HTERT RPE-1 (cell line): ENCODE results near the gene VWC2L.

Source experiments
- in situ Hi-C: fragments of 300-500 bp; cut with MboI; formaldehyde crosslinking; loops from 4 replicates; pipeline ENCODE4 v1.14.3; 2020; ENCODE audit warnings: low sequenced_read_pairs

VWC2L gene

GRCh38 chr2:214465363-214466146 is 54.7 kb downstream of the VWC2L start:
- in situ Hi-C loops = no loop called here

GRCh38 chr2:214469728-214470127 is 58.9 kb downstream of the VWC2L start:
- in situ Hi-C loops = no loop called here

GRCh38 chr2:214471382-214471781 is 60.5 kb downstream of the VWC2L start:
- in situ Hi-C loops = no loop called here

GRCh38 chr2:214471990-214472389 is 61.1 kb downstream of the VWC2L start:
- in situ Hi-C loops = no loop called here

GRCh38 chr2:214477305-214477704 is 66.5 kb downstream of the VWC2L start:
- in situ Hi-C loops = no loop called here

- in situ Hi-C loops = no loop called here
Measured at GRCh38 chr2:214481204-214481603, 70.3 kb downstream of the VWC2L start.

GRCh38 chr2:214482728-214483127 is 71.9 kb downstream of the VWC2L start:
- in situ Hi-C loops = no loop called here

- in situ Hi-C loops = no loop called here
Measured at GRCh38 chr2:214484239-214484638, 73.4 kb downstream of the VWC2L start.

GRCh38 chr2:214484701-214485100 is 73.8 kb downstream of the VWC2L start:
- in situ Hi-C loops = no loop called here

- in situ Hi-C loops = no loop called here
Measured at GRCh38 chr2:214489181-214489580, 78.3 kb downstream of the VWC2L start.

- in situ Hi-C loops = no loop called here
Measured at GRCh38 chr2:214489702-214490101, 78.8 kb downstream of the VWC2L start.

GRCh38 chr2:214492152-214492551 is 81.3 kb downstream of the VWC2L start:
- in situ Hi-C loops = no loop called here

GRCh38 chr2:214492608-214493007 is 81.8 kb downstream of the VWC2L start:
- in situ Hi-C loops = no loop called here

GRCh38 chr2:214497489-214497888 is 86.6 kb downstream of the VWC2L start:
- in situ Hi-C loops = no loop called here

- in situ Hi-C loops = no loop called here
Measured at GRCh38 chr2:214503568-214503967, 92.7 kb downstream of the VWC2L start.

GRCh38 chr2:214504599-214505376 is 93.9 kb downstream of the VWC2L start:
- in situ Hi-C loops = no loop called here

GRCh38 chr2:214507032-214507431 is 96.2 kb downstream of the VWC2L start:
- in situ Hi-C loops = no loop called here

- in situ Hi-C loops = no loop called here
Measured at GRCh38 chr2:214514704-214515103, 103.8 kb downstream of the VWC2L start.

- in situ Hi-C loops = no loop called here
Measured at GRCh38 chr2:214515111-214515510, 104.3 kb downstream of the VWC2L start.

- in situ Hi-C loops = no loop called here
Measured at GRCh38 chr2:214519258-214519818, 108.5 kb downstream of the VWC2L start.

- in situ Hi-C loops = no loop called here
Measured at GRCh38 chr2:214529021-214529420, 118.2 kb downstream of the VWC2L start.

GRCh38 chr2:214529514-214529913 is 118.7 kb downstream of the VWC2L start:
- in situ Hi-C loops = no loop called here
